ENCODE results near the gene EIF4ENIF1.

EIF4ENIF1 gene

GRCh38 chr22:31489632-31490495 lies at the start of gene EIF4ENIF1:
EIF4ENIF1 (minus strand) TSS chr22:31489842; CDS start chr22:31488718, 1,124 bp downstream.
- no peak for DNase-seq (ENCODE audit: low read depth, low spot score)
- no peak for TF ChIP-seq CTCF (IDR thresholded peaks at IDR 0.05; ENCODE audit: insufficient read depth, low read length, missing control alignments)
- POLR2A ChIA-PET, result interaction anchor here (0.6 to 0.7 kb wide), 2 partner anchors 38 to 94 kb away, joined by 3 read pairs; no protein-coding TSS in a partner anchor
- CTCF ChIA-PET, result interaction anchor here (0.7 to 1.3 kb wide), 3 partner anchors 12 to 176 kb away, joined by 3 to 7 read pairs (median 4); no protein-coding TSS in a partner anchor
- peak within 1 kb of the TSS; percentile 93 for H3K4me3 ChIP-seq (ENCODE audit: low read depth, low read length)

- CTCF ChIA-PET, result interaction anchor here (1.7 to 4.8 kb wide), 3 partner anchors 8 to 22 kb away, joined by 4 to 27 read pairs (median 21); no protein-coding TSS in a partner anchor
Observed at GRCh38 chr22:31538815-31539214, 49.2 kb upstream of the EIF4ENIF1 start.

GRCh38 chr22:31537019-31537535 lies 47.4 kb upstream of the EIF4ENIF1 start:
- POLR2A ChIA-PET, result no interaction called here
- no peak overlapping the region for H3K4me3 ChIP-seq (ENCODE audit: low read depth, low read length)
- TF ChIP-seq CTCF (IDR thresholded peaks at IDR 0.05; ENCODE audit: insufficient read depth, low read length, missing control alignments), result no peak
- CTCF ChIA-PET, result interaction anchor here (1.9 to 4.8 kb wide), 3 partner anchors 19 to 94 kb away, joined by 4 to 27 read pairs (median 21); no protein-coding TSS in a partner anchor
- no peak for DNase-seq (ENCODE audit: low read depth, low spot score)

More at GRCh38 chr22:31538815-31539214, 49.2 kb upstream of the EIF4ENIF1 start:
- no peak overlapping the region for H3K4me3 ChIP-seq (ENCODE audit: low read depth, low read length)
- TF ChIP-seq CTCF (IDR thresholded peaks at IDR 0.05; ENCODE audit: insufficient read depth, low read length, missing control alignments), result no peak
- DNase-seq (ENCODE audit: low read depth, low spot score), result no peak
- POLR2A ChIA-PET, result no interaction called here

- TF ChIP-seq CTCF (IDR thresholded peaks at IDR 0.05; ENCODE audit: insufficient read depth, low read length, missing control alignments), result no peak
- CTCF ChIA-PET, result interaction anchor here (4.4 to 5.2 kb wide), 2 partner anchors 24 to 27 kb away, joined by 20 to 30 read pairs; no protein-coding TSS in a partner anchor
- POLR2A ChIA-PET, result no interaction called here
- no peak overlapping the region for H3K4me3 ChIP-seq (ENCODE audit: low read depth, low read length)
- DNase-seq (ENCODE audit: low read depth, low spot score), result no peak
Observed at GRCh38 chr22:31533374-31533773, 43.7 kb upstream of the EIF4ENIF1 start.

GRCh38 chr22:31532060-31532459 lies 42.4 kb upstream of the EIF4ENIF1 start:
- no peak for TF ChIP-seq CTCF (IDR thresholded peaks at IDR 0.05; ENCODE audit: insufficient read depth, low read length, missing control alignments)
- no peak for DNase-seq (ENCODE audit: low read depth, low spot score)
- POLR2A ChIA-PET, result no interaction called here
- CTCF ChIA-PET, result interaction anchor here (1.1 to 5.2 kb wide), 5 partner anchors 9 to 104 kb away, joined by 3 to 30 read pairs (median 9); no protein-coding TSS in a partner anchor
- no peak overlapping the region for H3K4me3 ChIP-seq (ENCODE audit: low read depth, low read length)

- CTCF ChIA-PET, result interaction anchor here (1.2 to 5.2 kb wide), 7 partner anchors 9 to 105 kb away, joined by 3 to 30 read pairs (median 6); no protein-coding TSS in a partner anchor
- POLR2A ChIA-PET, result no interaction called here
- H3K4me3 ChIP-seq (ENCODE audit: low read depth, low read length), result no peak overlapping the region
- DNase-seq (ENCODE audit: low read depth, low spot score), result peak; percentile 10
- TF ChIP-seq CTCF (IDR thresholded peaks at IDR 0.05; ENCODE audit: insufficient read depth, low read length, missing control alignments), result no peak
Observed at GRCh38 chr22:31530823-31531195, 41.2 kb upstream of the EIF4ENIF1 start.

Data from AG04449 (cell line).